H1 (cell line): ENCODE measurements around the gene MROH2A. TPM values are rescaled to one million over a fixed set of nuclear protein-coding genes. Genes with fewer than 3 reads are reported as not detected.

Experiments
- CTCF ChIA-PET: fragments of 300-600 bp; sonication (Branson Sonifier 250); formaldehyde crosslinking; loops from one replicate; lab custom pipeline; 2021; ENCODE audit not compliant: partially characterized antibody; lab: Charles Lee
- POLR2A ChIA-PET: fragments of 300-600 bp; sonication (Branson Sonifier 250); formaldehyde crosslinking; loops from one replicate; lab custom pipeline; 2021; ENCODE audit warnings: inconsistent platforms; ENCODE audit not compliant: partially characterized antibody; lab: Charles Lee
- DNase-seq, 2 experiments: peaks; one replicate each; pipeline versions ENCODE4 v3.0.0 to v3.0.0-alpha.2; 2010 to 2022; ENCODE audit warnings: low spot score in 2 of 2, low read depth in 1 of 2, mixed read lengths in 1 of 2
- FAIRE-seq: peaks from 2 replicates; lab custom pipeline; 2011; peaks lifted over from hg19 to GRCh38; lab: Jason Lieb, UNC
- H2AFZ ChIP-seq: 2 replicates; pipeline ENCODE4 v1.8.1; 2012; ENCODE audit warnings: low read length, inconsistent platforms
- H2AK5ac ChIP-seq: 2 replicates; pipeline ENCODE4 v1.6.1; 2013; ENCODE audit warnings: low read depth, low read length
- H2BK120ac ChIP-seq: replicated peaks from 2 replicates; pipeline ENCODE3; 2013; ENCODE audit warnings: low read depth, low read length, inconsistent platforms
- H2BK12ac ChIP-seq: 2 replicates; pipeline ENCODE4 v1.6.1; 2013; ENCODE audit warnings: low read depth, low read length
- H2BK15ac ChIP-seq: 2 replicates; pipeline ENCODE4 v1.6.1; 2013; ENCODE audit warnings: low read length
- H2BK20ac ChIP-seq: 2 replicates; pipeline ENCODE4 v1.6.1; 2013; ENCODE audit warnings: low read length
- H2BK5ac ChIP-seq: 2 replicates; pipeline ENCODE4 v1.6.1; 2013; ENCODE audit warnings: low read depth, low read length
- H3K14ac ChIP-seq: 2 replicates; pipeline ENCODE4 v1.6.1; 2013; ENCODE audit warnings: inconsistent platforms; ENCODE audit not compliant: insufficient read length
- H3K18ac ChIP-seq: 2 replicates; pipeline ENCODE4 v1.6.1; 2013; ENCODE audit warnings: low read length; ENCODE audit errors: extremely low read depth
- H3K23ac ChIP-seq: 2 replicates; pipeline ENCODE4 v1.6.1; 2013; ENCODE audit warnings: inconsistent platforms; ENCODE audit not compliant: insufficient read length
- H3K23me2 ChIP-seq: 2 replicates; pipeline ENCODE4 v1.6.1; 2013; ENCODE audit warnings: low read depth, low read length
- H3K27ac ChIP-seq: 2 replicates; pipeline ENCODE4 v1.6.1; 2011; ENCODE audit warnings: low read depth, low read length, inconsistent platforms
- H3K27me3 ChIP-seq, 4 experiments: replicated peaks in 1 of 4; 1 replicate in 1 of 4; 2 replicates in 3 of 4; pipeline versions ENCODE4 v1.6.1 to v1.8.1; 2011 to 2013; ENCODE audit warnings: low read length in 3 of 4, mild to moderate bottlenecking in 3 of 4, inconsistent platforms in 2 of 4, mixed read lengths in 2 of 4, moderate library complexity in 1 of 4; ENCODE audit not compliant: control insufficient read depth in 3 of 4, insufficient read depth in 3 of 4; ENCODE audit errors: extremely low read depth in 1 of 4
- H3K36me3 ChIP-seq, 4 experiments: 2 replicates each; pipeline versions ENCODE4 v1.6.1 to v1.8.1; 2011 to 2013; ENCODE audit warnings: mild to moderate bottlenecking in 4 of 4, low read length in 3 of 4, moderate library complexity in 2 of 4, control low read depth in 1 of 4, inconsistent platforms in 1 of 4; ENCODE audit not compliant: insufficient read depth in 4 of 4, control insufficient read depth in 2 of 4
- H3K4ac ChIP-seq: replicated peaks from 2 replicates; pipeline ENCODE3; 2013; ENCODE audit warnings: low read length, low read depth, mixed read lengths, inconsistent platforms; ENCODE audit not compliant: insufficient read length
- H3K4me1 ChIP-seq, 4 experiments: replicated peaks in 1 of 4; 1 replicate in 1 of 4; 2 replicates in 3 of 4; pipeline versions ENCODE4 v1.6.1 to v1.8.1; 2011 to 2013; ENCODE audit warnings: low read length in 3 of 4, inconsistent platforms in 2 of 4, mixed read lengths in 1 of 4; ENCODE audit not compliant: insufficient read depth in 4 of 4, control insufficient read depth in 3 of 4
- H3K4me2 ChIP-seq, 2 experiments: 2 replicates each; pipeline versions ENCODE4 v1.6.1 to v1.8.1; 2011 to 2013; ENCODE audit warnings: low read depth in 2 of 2, low read length in 2 of 2, control low read depth in 1 of 2, inconsistent platforms in 1 of 2, mild to moderate bottlenecking in 1 of 2; ENCODE audit not compliant: insufficient read depth in 1 of 2
- H3K4me3 ChIP-seq, 4 experiments: fragments of 200-600, 300-600 bp in 1 of 4; sonication (generic), shearing (Covaris generic), sonication (Bioruptor Twin) in 1 of 4; 2 replicates each; pipeline versions ENCODE4 v1.5.1 to v1.8.1; 2011 to 2016; ENCODE audit warnings: low read length in 4 of 4, low read depth in 3 of 4, control low read depth in 2 of 4, inconsistent platforms in 2 of 4, mild to moderate bottlenecking in 2 of 4, mixed read lengths in 1 of 4, moderate library complexity in 1 of 4; ENCODE audit not compliant: insufficient read depth in 2 of 4; ENCODE audit errors: extremely low read depth in 1 of 4
- H3K56ac ChIP-seq: replicated peaks from 2 replicates; pipeline ENCODE3; 2013; ENCODE audit warnings: low read depth, mild to moderate bottlenecking, mixed read lengths, low read length, inconsistent platforms; ENCODE audit not compliant: insufficient read length
- H3K79me1 ChIP-seq: 2 replicates; pipeline ENCODE4 v1.6.1; 2013; ENCODE audit warnings: low read depth, low read length, control low read depth
- H3K79me2 ChIP-seq, 2 experiments: 2 replicates each; pipeline versions ENCODE4 v1.6.1 to v1.8.1; 2012 to 2013; ENCODE audit warnings: low read length in 2 of 2, mild to moderate bottlenecking in 2 of 2, inconsistent platforms in 1 of 2; ENCODE audit not compliant: insufficient read depth in 2 of 2, control insufficient read depth in 1 of 2
- H3K9ac ChIP-seq, 4 experiments: replicated peaks in 1 of 4; 1 replicate in 1 of 4; 2 replicates in 3 of 4; pipeline versions ENCODE4 v1.6.1 to v1.8.1; 2011 to 2013; ENCODE audit warnings: low read depth in 3 of 4, low read length in 3 of 4, control low read depth in 2 of 4, mild to moderate bottlenecking in 2 of 4, moderate library complexity in 2 of 4, inconsistent platforms in 1 of 4; ENCODE audit errors: extremely low read depth in 1 of 4
- H3K9me3 ChIP-seq, 2 experiments: 2 replicates each; pipeline versions ENCODE4 v1.6.1 to v1.8.1; 2012 to 2013; ENCODE audit warnings: mild to moderate bottlenecking in 2 of 2, moderate library complexity in 2 of 2, control low read depth in 1 of 2, inconsistent platforms in 1 of 2, low read depth in 1 of 2, low read length in 1 of 2, mixed read lengths in 1 of 2; ENCODE audit not compliant: insufficient read depth in 2 of 2
- H4K20me1 ChIP-seq, 2 experiments: replicated peaks in 1 of 2; 2 replicates each; pipeline versions ENCODE3 to v1.8.1; 2011 to 2013; ENCODE audit warnings: inconsistent platforms in 2 of 2, low read length in 2 of 2, mild to moderate bottlenecking in 1 of 2; ENCODE audit not compliant: insufficient read depth in 2 of 2, control insufficient read depth in 1 of 2
- H4K5ac ChIP-seq: 2 replicates; pipeline ENCODE4 v1.6.1; 2013; ENCODE audit warnings: low read length, low read depth, mixed read lengths, inconsistent platforms; ENCODE audit not compliant: insufficient read length
- H4K8ac ChIP-seq: 2 replicates; pipeline ENCODE4 v1.8.0; 2013; ENCODE audit warnings: mild to moderate bottlenecking, moderate library complexity, low read length, inconsistent platforms; ENCODE audit not compliant: insufficient read depth; ENCODE audit errors: extremely low read depth
- H4K91ac ChIP-seq: replicated peaks from 2 replicates; pipeline ENCODE3; 2013; ENCODE audit warnings: low read length, mixed read lengths, inconsistent platforms; ENCODE audit not compliant: insufficient read length
- CTBP2 ChIP-seq: IDR thresholded peaks from 2 replicates; pipeline ENCODE4 v1.7.0; 2011; ENCODE audit warnings: borderline replicate concordance, mild to moderate bottlenecking, moderate library complexity, mixed read lengths, low read length; ENCODE audit not compliant: insufficient read depth, insufficient read length
- GTF2F1 ChIP-seq: IDR thresholded peaks from 2 replicates; pipeline ENCODE4 v1.6.1; 2012; ENCODE audit warnings: low read depth, low read length, improper control_type of control experiment, borderline replicate concordance
- KDM4A ChIP-seq: IDR thresholded peaks from one replicate; pipeline ENCODE4 v1.7.1; 2012; ENCODE audit warnings: low read depth, mild to moderate bottlenecking, moderate library complexity, low read length, inconsistent platforms; ENCODE audit not compliant: severe bottlenecking
- SIN3A ChIP-seq, 2 experiments: IDR thresholded peaks in 1 of 2; conservative IDR thresholded peaks in 1 of 2; 2 replicates each; pipeline ENCODE4 v1.6.1; 2011 to 2012; ENCODE audit warnings: low read length in 2 of 2, improper control_type of control experiment in 1 of 2, low read depth in 1 of 2, mild to moderate bottlenecking in 1 of 2
- TAF1 ChIP-seq: IDR thresholded peaks from 2 replicates; pipeline ENCODE4 v1.6.1; 2011; ENCODE audit warnings: mild to moderate bottlenecking, low read depth, low read length
- WGBS, 2 experiments: shearing (Covaris generic) in 1 of 2; methylation state at CpG; one replicate each; pipeline versions ENCODE4 v1.1.6 to v1.1.7; 2013 to 2015; ENCODE audit warnings: low lambda C conversion rate in 2 of 2, mixed read lengths in 2 of 2, inconsistent platforms in 1 of 2, low coverage in 1 of 2, missing lambda C conversion rate in 1 of 2; ENCODE audit not compliant: insufficient replicate concordance in 2 of 2, insufficient coverage in 1 of 2, insufficient read length in 1 of 2; ENCODE audit errors: extremely low coverage in 1 of 2, missing lambda C conversion rate in 1 of 2; 5-methylcytosine and 5-hydroxymethylcytosine counted together
- polyA plus RNA-seq, 7 experiments: library from polyadenylated mRNA; depleted of rRNA in 3 of 7; stranded (reverse) in 5 of 7; unstranded in 2 of 7; fragments of >200 nt in 5 of 7; fragments of 200-250 nt in 2 of 7; gene quantifications; 1 replicate in 5 of 7; 2 replicates in 1 of 7; 4 replicates in 1 of 7; pipeline versions ENCODE4 v1.2.1 to v1.2.3, GENCODE V29; 2011 to 2013; ENCODE audit warnings: missing spikeins in 2 of 7, mixed read lengths in 2 of 7
- total RNA-seq: library from RNA; stranded (reverse); fragmentation: NEBNext Ultra II Directional; extraction: Animal tissue kit (Norgen Biotek cat#: 25700); gene quantifications from 2 replicates; pipeline ENCODE4 v1.2.1, GENCODE V29; 2021

The MROH2A gene
- total and polyA plus RNA-seq, 2 of the 8 experiments (the other 6 are each of a cell fraction or from before 2014, with no cell fraction given) = not detected

- Histone ChIP-seq H4K8ac (no peak overlapping the region; the same call in none of the 2 replicates), H3K4me3 (no peak overlapping the region), H2AK5ac (no peak overlapping the region), H3K14ac (no peak overlapping the region), H2BK120ac (no peak overlapping the region), H4K20me1 (peaks cover 28 to 32% of the 10 kb centered on the region in 2 experiments), H2BK12ac (no peak overlapping the region), H3K9ac (peak overlapping the region in 1 of 4 experiments; percentile 4; a peak in 2 of 7 replicates), H4K5ac (no peak overlapping the region), H3K4me2 (no peak overlapping the region), H3K56ac (no peak overlapping the region), H3K4me1 (no peaks in the 10 kb centered on the region), H2BK5ac (0 out of 2 replicates have a peak overlapping the region, but pooled peaks have one; percentile 9), H3K27me3 (no peaks in the 10 kb centered on the region), H3K23ac (no peak overlapping the region), H2AFZ (no peak overlapping the region), H3K18ac (no peak overlapping the region), H3K9me3 (no peaks in the 10 kb centered on the region), H3K23me2 (no peaks in the 10 kb centered on the region), H3K4ac (no peak overlapping the region), H4K91ac (no peak overlapping the region), H3K27ac (no peak overlapping the region; the same call in 1 of the 2 replicates), H2BK15ac (no peak overlapping the region), H2BK20ac (no peak overlapping the region), H3K79me1 (peaks cover 7% of the 10 kb centered on the region; the same call in 1 of the 2 replicates), H3K36me3 (peaks cover 52 to 95% (median 82%) of the 10 kb centered on the region in 4 experiments), H3K79me2 (peaks cover 3 to 70% of the 10 kb centered on the region in 2 experiments; a peak in 3 of 4 replicates)
- ChIA-PET CTCF (no interaction called here), POLR2A (interaction anchor here (0.8 to 1.4 kb wide), 2 partner anchors 10 to 12 kb away, joined by 3 read pairs; no protein-coding TSS in a partner anchor)
- DNase-seq (peak in 1 of 2 experiments; percentile 39), FAIRE-seq (no peak)
- 97% methylated on average over 10 of the region's 10 CpGs; no CpG with 5 or more reads in 1 of the 2 experiments for WGBS, 2 experiments
- TF ChIP-seq KDM4A = no peak
- no peak for TF ChIP-seq CTBP2
- no peak for TF ChIP-seq GTF2F1
- no peak for TF ChIP-seq SIN3A (conservative IDR thresholded peaks at IDR 0.05 in 1 of 2, IDR thresholded peaks at IDR 0.05 in 1 of 2; ENCODE audit: low read depth in 1 of 2, low read length in 2 of 2)
- TF ChIP-seq TAF1 = no peak
Measured at GRCh38 chr2:233839447-233839820, 61.3 kb downstream of the MROH2A start.
